HG02943 (cell line): ENCODE results near the gene FCHSD2.
"Not testable (repeated sequence)": the region's sequence is repeated elsewhere in the genome, so short reads cannot be mapped to it uniquely, and the experiment has no call there.

ENCODE experiments used
- ATAC-seq: cut with Tn5 transposase; IDR thresholded peaks from one replicate; pipeline ENCODE4 v1.9.1; 2021; ENCODE audit warnings: mild to moderate bottlenecking, low read depth, moderate library complexity; ENCODE audit not compliant: unreplicated experiment

The FCHSD2 gene

DNA sequence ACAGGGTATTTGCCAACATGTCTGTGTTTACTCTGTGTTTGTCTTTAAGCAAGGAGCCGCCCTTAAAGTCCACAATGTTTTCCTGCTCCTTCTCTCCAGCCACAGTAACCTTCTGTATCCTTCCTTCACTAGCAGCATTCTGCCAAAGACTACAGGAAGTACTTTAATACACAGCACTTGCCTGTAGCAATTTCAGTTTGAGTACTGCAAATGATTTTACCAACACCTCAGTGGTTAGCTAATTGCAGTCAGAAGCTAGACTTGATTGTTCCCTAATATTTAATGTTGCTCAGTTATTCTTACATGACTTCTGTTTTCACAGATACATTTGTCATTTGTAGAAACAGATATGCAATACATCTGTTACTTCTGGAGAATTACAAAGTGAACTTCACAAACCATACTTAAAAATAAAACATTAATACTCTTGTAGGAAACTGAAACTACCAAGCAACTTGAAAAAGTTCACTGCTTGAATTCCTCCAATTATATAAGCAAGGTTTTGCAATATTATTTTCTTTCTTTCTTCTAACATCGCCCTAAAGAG is 69.1 kb downstream of the FCHSD2 start:
- ATAC-seq: no peak

DNA sequence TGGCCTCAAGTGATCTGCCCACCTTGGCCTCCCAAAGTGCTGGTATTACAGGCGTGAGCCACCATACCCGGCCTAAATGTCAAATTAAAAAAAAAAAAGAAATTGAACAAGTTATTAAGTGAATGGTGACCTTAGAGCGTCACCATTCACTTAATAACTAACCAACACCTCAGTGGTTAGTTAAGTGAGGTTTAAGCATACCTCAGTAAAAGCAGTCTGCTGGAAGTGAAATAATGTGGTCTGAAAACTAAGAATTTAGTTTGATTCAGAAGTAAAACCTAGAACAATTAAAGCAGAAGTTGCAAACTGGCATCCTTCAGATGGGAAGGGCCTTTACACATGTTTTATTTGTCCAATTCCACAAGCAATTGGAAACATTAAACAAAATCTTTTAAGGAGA is 71.5 kb downstream of the FCHSD2 start:
- no peak for ATAC-seq

DNA sequence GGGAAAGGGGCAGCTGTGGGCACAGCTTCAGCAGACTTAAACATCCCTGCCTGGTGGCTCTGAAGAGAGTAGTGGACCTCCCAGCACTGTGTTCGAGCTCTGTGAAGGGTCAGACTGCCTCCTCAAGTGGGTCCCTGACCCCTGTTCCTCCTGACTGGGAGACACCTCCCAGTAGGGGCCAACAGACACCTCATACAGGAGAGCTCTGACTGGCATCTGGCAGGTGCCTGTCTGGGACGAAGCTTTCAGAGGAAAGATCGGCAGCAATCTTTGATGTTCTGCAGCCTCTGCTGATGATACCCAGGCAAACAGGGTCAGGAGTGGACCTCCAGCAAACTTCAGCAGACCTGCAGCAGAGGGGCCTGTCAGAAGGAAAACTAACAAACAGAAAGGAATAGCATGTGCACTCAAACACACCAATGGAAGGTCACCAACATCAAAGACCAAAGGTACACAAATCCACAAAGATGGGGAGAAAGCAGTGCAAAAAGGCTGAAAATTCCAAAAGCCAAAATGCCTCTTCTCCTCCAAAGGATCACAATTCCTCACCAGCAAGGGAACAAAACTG is 80.2 kb downstream of the FCHSD2 start:
- ATAC-seq: not testable (repeated sequence)

DNA sequence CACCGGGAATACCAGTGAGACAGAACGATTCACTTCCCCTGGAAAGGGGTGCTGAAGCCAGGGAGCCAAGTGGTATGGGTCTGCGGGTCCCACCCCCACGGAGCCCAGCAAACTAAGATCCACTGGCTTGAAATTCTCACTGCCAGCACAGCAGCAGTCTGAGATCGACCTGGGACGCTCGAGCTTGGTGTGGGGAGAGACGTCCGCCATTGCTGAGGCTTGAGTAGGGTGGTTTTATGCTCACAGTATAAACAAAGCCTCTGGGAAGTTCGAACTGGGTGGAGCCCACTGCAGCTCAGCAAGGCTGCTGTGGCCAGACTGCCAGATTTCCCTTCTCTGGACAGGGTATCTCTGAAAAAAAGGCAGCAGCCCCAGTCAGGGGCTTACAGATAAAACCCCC is 80.7 kb downstream of the FCHSD2 start:
- not testable (repeated sequence) for ATAC-seq

DNA sequence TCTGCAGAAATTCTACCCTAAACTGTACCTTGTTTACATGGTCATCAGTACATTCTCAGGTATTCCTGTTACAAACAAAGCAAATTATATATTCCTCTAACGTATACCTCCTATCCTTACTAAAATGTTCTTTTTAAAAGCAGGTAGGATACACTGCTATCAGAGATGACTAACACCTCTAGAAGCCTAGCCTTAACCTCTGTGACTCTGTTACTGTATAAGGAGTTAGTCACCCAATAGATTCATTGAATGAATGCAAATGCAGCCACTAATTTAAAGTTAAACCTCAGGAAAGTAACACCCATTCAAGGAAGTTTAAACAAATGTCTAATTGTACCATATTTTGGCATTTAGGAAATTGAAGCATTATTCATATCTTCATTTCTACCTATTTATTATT is 82.2 kb downstream of the FCHSD2 start:
- no peak for ATAC-seq

DNA sequence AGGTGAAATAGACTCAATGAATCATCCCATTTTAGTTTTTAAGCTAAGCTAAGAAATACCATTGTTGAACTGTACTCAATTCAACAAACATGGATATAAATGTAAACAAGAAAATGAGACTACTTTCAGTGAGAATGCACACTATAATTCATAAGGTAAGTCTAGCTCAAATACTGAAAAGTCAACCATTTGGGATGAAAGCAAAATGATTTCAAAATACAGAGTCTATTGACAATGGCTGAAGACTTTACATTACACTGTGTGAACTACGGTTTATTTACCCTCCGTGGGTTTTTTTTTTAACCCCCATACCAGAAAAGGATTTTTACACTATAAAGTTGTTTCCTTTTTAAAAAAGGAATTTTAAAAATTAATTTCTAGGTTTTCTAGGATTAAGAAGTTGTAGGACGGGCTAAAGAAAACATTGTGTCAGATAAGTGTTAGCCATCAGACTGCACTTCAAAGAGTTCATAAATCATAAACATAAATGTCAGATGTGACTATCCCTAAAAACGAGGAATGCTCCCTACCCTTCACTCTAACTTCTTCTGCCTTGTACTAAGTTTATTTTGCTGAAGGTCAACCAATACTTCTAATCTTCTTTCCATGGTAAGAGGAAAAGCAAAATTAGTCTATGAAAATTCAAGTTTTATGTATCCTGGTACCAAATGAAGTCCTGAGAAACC is 83.0 kb downstream of the FCHSD2 start:
- no peak for ATAC-seq

DNA sequence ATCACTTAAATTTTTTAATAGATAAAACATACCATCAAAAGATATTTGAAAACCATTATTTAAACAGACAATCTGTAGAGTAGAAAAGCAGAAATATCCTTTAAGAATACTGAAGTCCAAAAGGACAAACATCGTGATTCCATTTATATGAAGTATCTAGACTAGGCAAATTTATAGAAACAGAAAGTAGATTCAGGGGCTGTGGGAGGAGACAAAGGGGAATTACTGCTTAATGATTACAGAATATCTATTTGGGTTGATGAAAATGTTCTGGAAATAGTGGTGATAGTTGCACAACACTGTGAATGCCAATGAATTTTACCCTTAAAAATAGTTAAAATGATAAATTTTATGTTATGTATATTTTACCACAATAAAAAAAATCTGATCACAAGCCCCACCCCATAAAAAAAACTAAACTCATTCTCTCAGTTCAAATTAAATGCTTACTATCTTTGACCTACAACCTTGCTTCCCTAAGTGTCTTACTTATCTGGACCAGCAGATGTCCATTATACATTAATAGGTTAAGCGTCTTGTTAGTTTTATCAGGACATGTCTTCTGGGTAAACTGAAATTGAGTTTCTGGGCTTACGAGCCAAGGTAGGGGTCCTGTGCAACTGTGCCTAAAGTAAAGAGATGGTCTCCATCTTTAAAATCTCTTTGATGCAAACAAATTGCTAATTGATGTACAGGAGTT is 86.3 kb downstream of the FCHSD2 start:
- no peak for ATAC-seq

DNA sequence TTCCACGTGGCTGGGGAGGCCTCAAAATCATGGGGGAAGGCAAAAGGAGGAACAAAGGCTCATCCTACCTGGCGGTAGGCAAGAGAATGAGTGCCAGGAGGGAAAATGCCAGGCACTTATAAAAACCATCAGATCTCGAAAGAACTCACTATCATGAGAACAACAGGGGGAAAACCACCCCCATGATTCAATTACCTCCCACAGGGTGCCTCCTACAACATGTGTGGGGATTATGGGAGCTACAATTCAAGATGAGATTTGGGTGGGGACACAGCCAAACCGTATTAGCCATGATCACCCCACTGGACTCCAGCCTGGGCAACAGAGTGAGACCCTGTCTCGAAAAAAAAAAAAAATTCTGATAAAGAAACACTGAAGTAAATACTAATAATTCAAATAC is 87.1 kb downstream of the FCHSD2 start:
- ATAC-seq: no peak

DNA sequence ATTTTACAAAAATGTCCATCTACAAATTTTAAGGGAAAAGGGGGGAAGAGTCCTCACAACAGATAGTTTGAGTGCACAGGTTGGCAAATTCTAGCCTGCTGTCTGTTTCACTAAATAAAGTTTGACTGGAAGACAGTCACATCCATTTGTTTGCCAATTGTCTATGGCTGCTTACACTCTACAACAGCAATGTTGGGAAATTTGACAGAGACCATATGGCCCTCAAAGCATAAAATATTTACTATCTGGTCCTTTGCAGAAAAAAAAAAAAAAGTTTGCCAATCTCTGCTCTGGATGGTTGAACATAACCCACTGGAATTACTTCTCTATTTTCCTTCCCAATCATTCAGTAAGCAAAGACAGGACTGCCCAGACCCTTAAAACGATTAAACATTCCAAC is 88.2 kb downstream of the FCHSD2 start:
- no peak for ATAC-seq

DNA sequence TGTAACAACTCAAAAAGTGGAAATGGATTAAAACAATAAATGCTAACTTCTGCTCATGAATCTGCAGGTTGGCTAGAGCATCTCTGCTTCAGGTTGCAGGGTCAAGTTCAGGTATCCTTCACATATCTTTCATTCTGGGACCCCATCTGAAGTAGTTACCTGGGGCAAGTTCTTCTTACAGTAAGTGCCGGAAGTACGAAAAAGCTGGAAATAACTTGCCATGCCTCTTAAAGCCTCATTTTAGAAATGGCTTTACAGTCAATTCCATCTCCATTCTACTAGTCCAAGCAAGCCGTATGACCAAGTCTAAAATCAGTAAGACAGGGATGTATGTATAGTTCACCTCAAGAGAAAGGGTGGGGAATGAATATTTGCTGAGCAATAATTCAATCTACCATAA is 93.7 kb downstream of the FCHSD2 start:
- ATAC-seq: no peak

DNA sequence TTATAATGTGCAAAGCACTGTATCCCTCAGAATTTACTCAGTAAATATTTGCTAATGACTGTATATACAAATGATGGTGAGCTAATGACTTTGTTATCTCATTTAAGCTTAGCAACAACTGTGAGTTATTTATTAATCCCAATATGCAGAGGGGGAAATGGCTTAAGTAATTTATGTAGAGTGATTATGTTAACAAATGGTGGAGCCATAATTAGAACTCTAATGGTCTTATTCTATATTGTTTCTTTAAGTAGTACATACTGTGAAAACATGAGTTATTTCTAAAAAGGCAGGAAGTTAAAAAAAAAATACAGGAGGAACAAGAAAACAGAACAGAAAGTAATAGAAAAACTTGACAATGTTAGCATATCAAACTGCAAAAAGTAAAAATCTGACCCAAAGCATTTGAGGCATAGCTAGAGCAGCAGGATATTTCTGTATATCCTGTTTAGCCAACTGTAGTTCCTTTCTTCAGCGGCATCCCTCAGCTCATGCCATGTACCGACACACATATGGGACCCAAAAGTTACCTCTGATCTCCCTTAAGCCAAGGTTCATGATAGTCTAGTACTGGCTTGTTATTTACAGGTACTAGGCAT is 94.2 kb downstream of the FCHSD2 start:
- ATAC-seq: peak; percentile 62

DNA sequence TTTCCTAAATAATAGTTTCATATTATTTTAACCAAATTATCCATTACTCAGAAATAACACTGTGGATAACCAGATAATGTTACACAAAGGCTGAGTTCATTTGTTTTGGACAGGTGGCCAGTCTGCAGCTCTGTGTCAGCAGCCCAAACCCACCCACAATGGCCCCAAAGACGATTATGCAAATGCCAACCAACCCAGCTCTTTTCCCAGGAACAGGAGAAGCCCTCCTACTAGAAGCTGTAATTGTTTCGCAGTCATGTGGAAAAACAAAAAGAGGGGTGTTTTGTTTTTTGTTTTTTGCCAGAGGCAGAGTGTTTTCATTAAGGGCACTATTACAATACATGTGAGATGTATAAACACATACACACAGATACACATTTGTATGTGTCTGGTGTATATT is 102.1 kb downstream of the FCHSD2 start:
- ATAC-seq: no peak

DNA sequence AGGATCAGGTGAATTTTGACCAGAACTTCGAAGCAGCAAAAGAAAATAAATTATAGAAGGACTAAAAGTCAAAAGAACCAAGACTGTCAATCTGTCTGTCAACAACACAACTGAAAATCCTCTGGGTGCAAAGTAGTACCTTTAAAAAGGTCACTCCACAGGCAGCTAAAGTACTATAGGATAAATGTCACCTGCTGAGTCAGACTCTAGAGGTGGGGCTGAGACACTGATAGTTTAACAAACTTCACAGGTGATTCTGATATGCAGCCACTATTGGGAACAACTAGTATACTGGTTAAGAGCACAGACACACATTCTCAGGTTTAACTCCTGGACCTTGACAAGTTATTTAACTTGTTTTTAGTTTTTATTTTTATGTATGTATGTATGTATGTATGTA is 107.3 kb downstream of the FCHSD2 start:
- ATAC-seq: no peak

DNA sequence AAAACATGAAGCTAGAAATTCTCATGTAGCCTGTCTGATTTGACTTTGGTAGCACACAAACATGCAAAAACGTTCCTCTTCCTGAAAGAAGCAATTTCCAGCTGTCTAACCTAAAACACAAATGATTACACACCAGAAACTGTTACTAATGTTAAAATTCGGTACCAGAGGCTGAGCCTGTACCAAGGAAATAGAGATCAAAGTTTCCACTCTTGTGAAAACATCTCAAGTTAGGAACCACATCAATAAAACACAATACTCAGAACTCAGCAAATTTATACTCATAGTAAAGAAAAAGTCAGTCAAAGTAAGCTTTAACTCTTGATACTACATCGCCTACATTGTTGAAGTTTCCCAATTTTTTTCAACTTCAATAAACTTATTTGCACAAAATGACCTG is 107.8 kb downstream of the FCHSD2 start:
- no peak for ATAC-seq

DNA sequence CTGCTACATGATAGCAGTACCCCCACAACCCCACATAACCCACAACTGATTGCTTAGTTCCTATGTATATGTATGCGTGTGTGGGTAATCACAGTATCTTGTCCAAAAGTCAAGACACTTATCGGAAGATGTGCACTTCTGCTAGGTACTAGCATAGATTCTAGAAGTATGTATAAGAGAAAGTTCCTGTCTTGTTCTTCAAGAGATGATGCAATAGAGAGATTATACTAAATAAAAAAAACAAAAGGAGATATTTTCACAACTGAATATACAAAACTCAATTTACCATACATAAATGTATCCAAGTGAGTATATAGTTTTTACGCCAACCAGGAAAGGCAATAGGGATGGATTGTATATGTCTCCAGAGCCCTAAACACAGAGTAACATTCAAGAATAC is 112.0 kb downstream of the FCHSD2 start:
- no peak for ATAC-seq

DNA sequence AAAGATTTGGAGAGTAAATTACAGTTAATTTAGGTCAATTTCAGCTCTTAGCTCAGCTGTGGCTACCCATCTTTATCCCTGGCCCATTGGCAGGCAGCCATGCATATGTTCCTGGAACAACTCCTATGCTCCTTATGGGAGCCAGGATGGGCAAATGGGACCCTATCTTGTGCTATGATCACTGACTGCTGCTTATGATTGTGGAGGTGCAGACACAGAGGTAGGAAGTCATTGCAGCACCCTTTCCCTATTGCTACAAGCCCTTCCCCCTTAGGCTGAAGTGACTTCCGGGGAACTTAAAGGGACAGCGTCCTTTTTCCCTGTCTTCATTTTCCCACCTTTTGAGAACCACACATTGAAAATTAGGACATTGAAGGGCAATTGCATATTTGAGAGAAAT is 112.7 kb downstream of the FCHSD2 start:
- ATAC-seq: no peak

DNA sequence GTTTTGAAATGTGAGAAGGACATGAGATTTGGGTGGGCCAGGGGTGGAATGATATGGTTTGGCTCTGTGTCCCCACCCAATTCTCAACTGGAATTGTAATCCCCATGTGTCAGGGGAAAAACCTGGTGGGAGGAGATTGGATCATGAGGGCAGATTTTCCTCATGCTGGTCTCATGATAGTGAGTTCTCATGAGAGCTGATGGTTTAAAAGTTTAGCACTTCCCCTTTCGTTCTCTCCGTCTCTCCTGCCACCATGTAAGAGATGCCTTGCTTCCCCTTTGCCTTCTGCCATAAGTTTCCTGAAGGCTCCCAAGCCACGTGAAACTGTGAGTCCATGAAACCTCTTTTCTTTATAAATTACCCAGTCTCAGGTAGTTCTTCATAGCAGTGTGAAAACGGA is 113.5 kb downstream of the FCHSD2 start:
- ATAC-seq: no peak

DNA sequence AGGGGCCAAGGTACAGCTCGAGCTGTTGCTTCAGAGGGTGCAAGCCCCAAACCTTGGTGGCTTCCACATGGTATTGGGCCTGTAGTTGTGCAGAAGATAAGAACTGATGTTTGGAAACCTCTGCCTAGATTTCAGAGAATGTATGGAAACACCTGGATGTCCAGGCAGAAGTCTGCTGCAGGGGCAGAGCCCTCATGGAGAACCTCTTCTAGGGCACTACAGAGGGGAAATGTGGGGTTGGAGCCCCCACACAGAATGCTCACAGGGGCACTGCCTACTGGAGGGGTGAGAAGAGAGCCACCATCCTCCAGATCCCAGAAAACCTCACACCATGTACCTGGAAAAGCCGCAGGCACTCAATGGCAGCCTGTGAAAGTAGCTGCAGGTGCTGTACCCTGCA is 114.3 kb downstream of the FCHSD2 start:
- not testable (repeated sequence) for ATAC-seq

DNA sequence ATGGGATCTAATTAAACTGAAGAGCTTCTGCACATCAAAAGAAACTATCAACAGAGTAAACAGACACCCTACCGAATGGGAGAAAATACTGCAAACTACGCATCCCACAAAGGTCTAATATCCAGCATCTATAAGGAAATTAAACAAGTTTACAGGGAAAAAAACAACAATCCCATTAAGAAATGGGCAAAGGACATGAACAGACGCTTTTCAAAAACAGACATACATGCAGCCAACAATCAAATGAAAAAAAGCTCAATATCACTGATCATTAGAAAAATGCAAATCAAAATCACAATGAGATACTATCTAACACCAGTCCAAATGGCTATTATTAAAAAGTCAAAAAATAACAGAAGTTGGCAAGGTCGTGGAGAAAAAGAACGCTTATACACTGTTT is 117.5 kb downstream of the FCHSD2 start:
- no peak for ATAC-seq

DNA sequence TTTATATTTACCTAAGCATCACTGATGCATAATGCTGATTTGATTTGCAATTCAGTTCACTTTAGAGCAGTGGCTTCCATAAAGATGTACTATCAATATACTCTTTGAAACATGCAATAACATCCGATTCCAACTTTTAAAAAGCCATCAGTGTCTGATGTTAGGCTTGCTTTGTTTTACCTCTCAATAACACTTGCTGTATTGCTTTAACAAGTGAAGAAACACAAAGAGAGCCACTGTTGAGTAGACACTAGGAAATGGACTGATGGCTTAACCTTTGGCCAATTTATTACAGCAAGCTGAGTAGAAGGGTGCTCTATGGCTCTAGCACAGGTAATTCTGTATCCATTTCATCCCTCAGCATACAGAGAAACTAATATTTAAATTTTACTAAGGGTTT is 122.1 kb downstream of the FCHSD2 start:
- ATAC-seq: no peak

DNA sequence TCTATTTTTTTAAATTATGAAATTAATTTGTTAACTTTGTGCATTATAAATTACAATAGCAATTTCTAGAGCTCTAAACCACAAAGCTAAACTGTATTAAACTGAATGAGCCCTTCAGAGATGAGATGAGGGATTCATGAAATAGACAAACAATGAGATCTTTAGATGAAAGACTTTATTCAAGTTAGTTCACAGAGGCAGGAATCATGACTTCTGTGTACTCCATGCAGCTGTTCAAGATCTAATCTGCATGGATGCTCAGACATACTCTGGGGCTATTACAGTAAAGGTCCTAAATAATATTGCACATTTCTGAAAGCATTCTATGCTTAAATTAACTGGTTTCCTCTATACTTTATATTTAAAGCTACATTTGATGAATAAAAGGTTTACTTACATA is 122.7 kb downstream of the FCHSD2 start:
- no peak for ATAC-seq
